Endodermal cell (in vitro differentiated cells): ENCODE results near the gene PRMT5. TPM values are rescaled to one million over a fixed set of nuclear protein-coding genes. Genes with fewer than 3 reads are reported as not detected.

Source experiments
- DNase-seq: peaks from one replicate; pipeline ENCODE4 v3.0.0-alpha.2; 2017
- H3K27ac ChIP-seq: 2 replicates; pipeline ENCODE4 v1.5.1; 2013; ENCODE audit warnings: mild to moderate bottlenecking, low read depth, low read length, moderate library complexity
- H3K27me3 ChIP-seq: 2 replicates; pipeline ENCODE4 v1.6.1; 2013; ENCODE audit warnings: mild to moderate bottlenecking, low read length, moderate library complexity; ENCODE audit not compliant: insufficient read depth, control insufficient read depth, poor library complexity, severe bottlenecking
- H3K36me3 ChIP-seq: 2 replicates; pipeline ENCODE4 v1.7.0; 2013; ENCODE audit warnings: mild to moderate bottlenecking, low read length, moderate library complexity; ENCODE audit not compliant: control insufficient read depth, insufficient read depth
- H3K4me1 ChIP-seq: one replicate; pipeline ENCODE4 v1.7.0; 2013; ENCODE audit warnings: low read length; ENCODE audit not compliant: control insufficient read depth, insufficient read depth
- H3K4me3 ChIP-seq: 2 replicates; pipeline ENCODE4 v1.5.1; 2013; ENCODE audit warnings: mild to moderate bottlenecking, low read length, moderate library complexity
- H3K9ac ChIP-seq: 2 replicates; pipeline ENCODE4 v1.6.1; 2013; ENCODE audit warnings: mild to moderate bottlenecking, low read length, moderate library complexity; ENCODE audit not compliant: poor library complexity, severe bottlenecking; ENCODE audit errors: extremely low read depth
- H3K9me3 ChIP-seq: 2 replicates; pipeline ENCODE4 v1.6.1; 2013; ENCODE audit warnings: mild to moderate bottlenecking, low read length, moderate library complexity; ENCODE audit not compliant: control insufficient read depth
- H3K27ac Mint-ChIP-seq: 2 replicates; pipeline ENCODE4 v1.8.0; 2020; ENCODE audit warnings: mixed read lengths
- H3K27me3 Mint-ChIP-seq: 2 replicates; pipeline ENCODE4 v1.8.0; 2021; ENCODE audit warnings: mild to moderate bottlenecking, mixed read lengths; ENCODE audit not compliant: insufficient read depth
- H3K36me3 Mint-ChIP-seq: 2 replicates; pipeline ENCODE4 v1.8.0; 2020; ENCODE audit warnings: low read depth, mixed read lengths
- H3K4me1 Mint-ChIP-seq: 2 replicates; pipeline ENCODE4 v1.8.0; 2020; ENCODE audit warnings: mixed read lengths
- H3K4me3 Mint-ChIP-seq: 2 replicates; pipeline ENCODE4 v1.8.0; 2020; ENCODE audit warnings: mild to moderate bottlenecking, moderate library complexity, mixed read lengths
- H3K9me3 Mint-ChIP-seq: 2 replicates; pipeline ENCODE4 v1.8.0; 2020; ENCODE audit warnings: mild to moderate bottlenecking, mixed read lengths
- WGBS, 2 experiments: methylation state at CpG; one replicate each; pipeline versions ENCODE4 v1.1.5 to v1.1.7; 2013; ENCODE audit warnings: missing lambda C conversion rate in 2 of 2, mixed read lengths in 1 of 2; ENCODE audit not compliant: insufficient coverage in 1 of 2, insufficient read length in 1 of 2; 5-methylcytosine and 5-hydroxymethylcytosine counted together
- total RNA-seq, 2 donors: library from RNA; stranded (reverse); fragmentation: NEBNext Ultra II Directional in 1 of 2; extraction: Animal tissue kit (Norgen Biotek cat#: 25700) in 1 of 2; gene quantifications; 2 replicates in 1 of 2; 3 replicates in 1 of 2; pipeline ENCODE4 v1.2.1, GENCODE V29; 2021
- TF ChIP-seq, protein P1 (sequence below): fragments of 200-600 bp; sonication (generic); conservative IDR thresholded peaks from 2 replicates; pipeline ENCODE4 v1.5.0; 2021; ENCODE audit warnings: antibody characterized with exemption, mild to moderate bottlenecking

The PRMT5 gene
- total RNA-seq, 2 donors from 2014 or later = 111 to 112 TPM

DNA sequence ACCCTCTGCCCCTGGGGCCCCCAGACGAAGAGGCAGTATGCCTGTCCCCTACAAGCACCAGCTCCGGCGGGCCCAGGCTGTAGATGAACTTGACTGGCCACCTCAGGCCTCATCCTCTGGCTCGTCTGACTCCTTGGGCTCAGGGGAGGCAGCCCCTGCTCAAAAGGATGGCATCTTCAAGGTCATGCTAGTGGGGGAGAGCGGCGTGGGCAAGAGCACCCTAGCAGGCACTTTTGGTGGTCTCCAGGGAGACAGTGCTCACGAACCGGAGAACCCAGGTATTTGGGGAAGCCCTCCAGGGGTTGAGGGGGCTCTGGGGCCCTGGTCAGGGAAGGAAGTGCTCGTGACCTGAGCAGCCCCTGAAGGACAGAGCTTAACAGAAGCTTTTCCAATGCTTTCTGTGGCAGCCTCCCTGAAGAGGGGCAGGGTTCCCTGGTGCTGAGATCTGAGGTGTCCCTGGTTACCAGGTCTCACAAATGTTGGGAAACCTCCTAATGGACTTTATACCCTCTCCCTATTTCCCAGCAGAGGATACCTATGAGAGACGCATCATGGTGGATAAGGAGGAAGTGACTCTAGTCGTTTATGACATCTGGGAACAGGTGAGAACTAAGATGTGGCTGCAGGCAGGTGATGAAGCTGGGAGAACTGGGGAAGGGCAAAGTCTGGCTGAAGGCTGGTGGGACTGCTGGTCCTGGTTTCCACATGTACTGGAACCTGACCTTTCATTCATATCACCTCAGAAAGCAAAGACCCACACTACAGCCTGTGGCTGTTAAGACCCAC, 44.2 kb downstream of the PRMT5 start:
- no peak overlapping the region for H3K9ac ChIP-seq
- peaks cover 3% of the 10 kb centered on the region for H3K36me3 Mint-ChIP-seq
- H3K4me3 ChIP-seq = no peak overlapping the region
- peaks cover 30% of the 10 kb centered on the region for H3K4me1 Mint-ChIP-seq
- no peak overlapping the region for H3K27ac ChIP-seq
- no peaks in the 10 kb centered on the region for H3K36me3 ChIP-seq
- H3K9me3 ChIP-seq = no peaks in the 10 kb centered on the region
- DNase-seq = no peak
- TF ChIP-seq, protein P1, sequence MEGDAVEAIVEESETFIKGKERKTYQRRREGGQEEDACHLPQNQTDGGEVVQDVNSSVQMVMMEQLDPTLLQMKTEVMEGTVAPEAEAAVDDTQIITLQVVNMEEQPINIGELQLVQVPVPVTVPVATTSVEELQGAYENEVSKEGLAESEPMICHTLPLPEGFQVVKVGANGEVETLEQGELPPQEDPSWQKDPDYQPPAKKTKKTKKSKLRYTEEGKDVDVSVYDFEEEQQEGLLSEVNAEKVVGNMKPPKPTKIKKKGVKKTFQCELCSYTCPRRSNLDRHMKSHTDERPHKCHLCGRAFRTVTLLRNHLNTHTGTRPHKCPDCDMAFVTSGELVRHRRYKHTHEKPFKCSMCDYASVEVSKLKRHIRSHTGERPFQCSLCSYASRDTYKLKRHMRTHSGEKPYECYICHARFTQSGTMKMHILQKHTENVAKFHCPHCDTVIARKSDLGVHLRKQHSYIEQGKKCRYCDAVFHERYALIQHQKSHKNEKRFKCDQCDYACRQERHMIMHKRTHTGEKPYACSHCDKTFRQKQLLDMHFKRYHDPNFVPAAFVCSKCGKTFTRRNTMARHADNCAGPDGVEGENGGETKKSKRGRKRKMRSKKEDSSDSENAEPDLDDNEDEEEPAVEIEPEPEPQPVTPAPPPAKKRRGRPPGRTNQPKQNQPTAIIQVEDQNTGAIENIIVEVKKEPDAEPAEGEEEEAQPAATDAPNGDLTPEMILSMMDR = no peak
- H3K9me3 Mint-ChIP-seq = peaks cover 2% of the 10 kb centered on the region
- H3K27me3 ChIP-seq = peaks cover 4% of the 10 kb centered on the region
- peaks cover 22% of the 10 kb centered on the region for H3K4me1 ChIP-seq
- H3K27ac Mint-ChIP-seq = no peak overlapping the region
- H3K4me3 Mint-ChIP-seq = no peak overlapping the region
- peaks cover 25% of the 10 kb centered on the region for H3K27me3 Mint-ChIP-seq
- 91 to 96% methylated on average over 9 to 11 of the region's 11 CpGs for WGBS, 2 experiments

DNA sequence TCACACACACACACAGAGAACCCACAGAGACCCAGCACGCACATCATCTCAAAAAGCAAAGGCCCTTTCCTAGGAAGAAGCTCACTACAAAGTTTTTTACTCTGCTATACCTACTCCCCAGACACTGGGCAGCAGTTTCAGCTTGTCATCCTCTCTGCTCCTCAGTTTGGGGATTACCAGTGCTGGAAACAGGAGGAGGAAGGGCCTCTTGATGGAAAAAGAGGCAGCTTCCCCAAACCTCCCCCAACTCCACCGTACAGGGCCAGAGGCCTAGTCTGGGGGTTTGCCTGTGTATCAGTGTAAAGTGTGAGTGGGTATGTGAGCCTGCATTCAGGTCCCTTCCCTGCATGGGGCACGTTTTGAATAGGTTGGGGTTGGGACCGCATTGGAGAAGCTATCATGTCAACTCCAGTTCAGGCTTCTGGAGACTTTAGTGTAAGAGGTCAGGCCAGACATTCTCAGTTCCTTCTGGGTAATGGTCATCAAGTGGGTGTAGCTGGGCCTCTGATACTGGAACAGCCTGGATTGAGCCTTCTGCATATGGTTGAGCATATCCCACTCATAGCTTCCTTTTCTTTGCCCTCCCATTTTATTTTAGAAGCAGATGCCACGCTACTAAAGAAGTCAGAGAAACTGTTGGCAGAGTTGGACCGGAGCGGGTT, 45.0 kb downstream of the PRMT5 start:
- H3K4me3 ChIP-seq = no peak overlapping the region
- TF ChIP-seq, protein P1 = no peak
- no peaks in the 10 kb centered on the region for H3K9me3 ChIP-seq
- 91 to 97% methylated on average over 6 to 7 of the region's 7 CpGs for WGBS, 2 experiments
- peaks cover 4% of the 10 kb centered on the region for H3K27me3 ChIP-seq
- peak overlapping the region; percentile 69 for H3K27ac ChIP-seq
- peak overlapping the region; percentile 5 for H3K27ac Mint-ChIP-seq
- H3K36me3 Mint-ChIP-seq = peaks cover 3% of the 10 kb centered on the region
- peaks cover 22% of the 10 kb centered on the region for H3K4me1 ChIP-seq
- no peak overlapping the region for H3K9ac ChIP-seq
- DNase-seq = no peak
- no peaks in the 10 kb centered on the region for H3K36me3 ChIP-seq
- peaks cover 2% of the 10 kb centered on the region for H3K9me3 Mint-ChIP-seq
- no peak overlapping the region for H3K4me3 Mint-ChIP-seq
- H3K27me3 Mint-ChIP-seq = peaks cover 25% of the 10 kb centered on the region
- peaks cover 34% of the 10 kb centered on the region for H3K4me1 Mint-ChIP-seq

DNA sequence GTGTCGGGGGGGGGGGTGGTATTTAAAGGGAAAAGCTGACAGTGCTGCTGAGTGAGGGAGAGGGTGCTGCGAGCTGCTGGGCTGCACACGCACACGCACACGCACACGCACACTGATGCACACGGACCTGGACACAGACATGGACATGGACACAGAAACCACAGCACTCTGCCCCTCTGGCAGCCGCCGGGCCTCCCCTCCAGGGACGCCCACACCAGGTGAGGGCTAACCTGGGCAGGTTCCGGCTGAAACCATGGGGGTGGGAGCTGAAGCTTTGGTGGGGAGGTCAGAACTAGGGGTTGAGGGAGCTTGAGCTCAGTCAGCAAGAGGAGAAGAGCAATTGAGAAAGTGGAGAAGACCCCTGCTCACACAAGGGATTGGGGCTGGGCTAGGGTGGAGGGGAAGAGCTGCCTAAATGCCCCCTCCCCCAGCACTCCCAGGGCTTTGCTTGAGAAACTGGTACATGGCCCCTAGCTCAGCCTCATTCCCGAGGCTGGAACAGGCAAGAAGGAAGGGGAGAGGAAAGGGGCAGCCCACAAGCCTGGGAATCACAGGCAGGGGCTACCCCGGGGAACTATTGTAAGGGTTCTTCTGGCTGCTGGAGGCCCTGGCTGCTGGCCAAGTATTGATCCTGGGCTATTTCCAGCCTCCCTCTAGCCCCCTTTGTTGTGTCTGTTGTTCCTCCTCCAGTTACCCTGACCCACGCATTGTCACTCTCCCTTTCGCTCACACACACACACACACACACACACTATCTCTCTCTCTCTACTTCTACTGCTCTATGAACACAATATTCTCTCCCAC, 45.8 kb downstream of the PRMT5 start, which contains the start of gene REM2:
REM2 (plus strand) TSS at position 50 of the 804 bp plus-strand sequence; CDS start at position 116, 66 bp downstream.
- TF ChIP-seq, protein P1 = no peak
- H3K27ac Mint-ChIP-seq = peak within 1 kb of the TSS; percentile 93
- peaks cover 25% of the 10 kb centered on the region for H3K27me3 Mint-ChIP-seq
- peak within 1 kb of the TSS; percentile 69 for H3K4me3 ChIP-seq
- WGBS, 2 experiments = 36 to 45% methylated on average over 10 to 14 of the region's 15 CpGs
- H3K9me3 Mint-ChIP-seq = peaks cover 2% of the 10 kb centered on the region
- no peak for DNase-seq
- peaks cover 22% of the 10 kb centered on the region for H3K4me1 ChIP-seq
- no peaks in the 10 kb centered on the region for H3K9me3 ChIP-seq
- H3K9ac ChIP-seq = peak within 1 kb of the TSS; percentile 47
- H3K36me3 Mint-ChIP-seq = peaks cover 3% of the 10 kb centered on the region
- H3K4me1 Mint-ChIP-seq = peaks cover 34% of the 10 kb centered on the region
- peak within 1 kb of the TSS; percentile 49 for H3K4me3 Mint-ChIP-seq
- peaks cover 4% of the 10 kb centered on the region for H3K27me3 ChIP-seq
- peaks cover 2% of the 10 kb centered on the region for H3K36me3 ChIP-seq
- H3K27ac ChIP-seq = peak within 1 kb of the TSS; percentile 93
